Cardiac muscle cell (in vitro differentiated cells and primary cell): ENCODE results near the gene LPAR3. TPM values are rescaled to one million over a fixed set of nuclear protein-coding genes. Genes with fewer than 3 reads are reported as not detected.
A peak's percentile ranks its signal among the peaks of the same experiment; 100 is the strongest.

Experiments
- DNase-seq, 2 donors: peaks; one replicate each; pipeline versions ENCODE4 v3.0.0 to v3.0.0-alpha.2; 2010 to 2017; ENCODE audit warnings: low read depth in 1 of 2, low spot score in 1 of 2
- H3K27ac ChIP-seq: fragments of 200-600 bp; sonication (generic); 2 replicates; pipeline ENCODE4 v1.5.1; 2016
- H3K27me3 ChIP-seq: fragments of 200-600 bp; sonication (generic); 2 replicates; pipeline ENCODE4 v1.6.0; 2016; ENCODE audit warnings: control low read depth
- H3K36me3 ChIP-seq: fragments of 200-600 bp; sonication (generic); 2 replicates; pipeline ENCODE4 v1.5.1; 2016; ENCODE audit warnings: control low read depth
- H3K4me1 ChIP-seq: fragments of 200-600 bp; sonication (generic); 2 replicates; pipeline ENCODE4 v1.8.1; 2017; ENCODE audit warnings: low read depth, mild to moderate bottlenecking, mixed run types
- H3K4me3 ChIP-seq: fragments of 200-600 bp; sonication (generic); 2 replicates; pipeline ENCODE4 v1.5.1; 2016; ENCODE audit warnings: mild to moderate bottlenecking
- H3K9me3 ChIP-seq: fragments of 200-600 bp; sonication (generic); 2 replicates; pipeline ENCODE4 v1.5.1; 2017; ENCODE audit warnings: low read depth, mild to moderate bottlenecking, control low read depth
- CTCF ChIP-seq: IDR thresholded peaks from 2 replicates; pipeline ENCODE4 v1.5.1; 2012; ENCODE audit warnings: low read depth, mild to moderate bottlenecking, low read length
- polyA plus RNA-seq: library from polyadenylated mRNA; unstranded; fragments of >200 nt; fragmentation: Nextera tagmentation; extraction: Ambion mirVana; gene quantifications from 2 replicates; pipeline ENCODE4 v1.2.1, GENCODE V29; 2016
- total RNA-seq: library from RNA; depleted of rRNA; stranded (reverse); fragments of >200 nt; gene quantifications from 2 replicates; pipeline ENCODE4 v1.2.3, GENCODE V29; 2016

Gene LPAR3
- total and polyA plus RNA-seq, 2 experiments from 2014 or later = 5.1 to 11.1 TPM

- Histone ChIP-seq H3K27me3 (no peaks in the 10 kb centered on the region), H3K4me3 (no peak overlapping the region), H3K9me3 (no peaks in the 10 kb centered on the region), H3K36me3 (no peaks in the 10 kb centered on the region), H3K4me1 (peaks cover 12% of the 10 kb centered on the region), H3K27ac (no peak overlapping the region)
- no peak for TF ChIP-seq CTCF
- DNase-seq = peak in 1 of 2 donors; percentile 64
Measured at GRCh38 chr1:84887261-84887934, 5.6 kb downstream of the LPAR3 start.

DNA sequence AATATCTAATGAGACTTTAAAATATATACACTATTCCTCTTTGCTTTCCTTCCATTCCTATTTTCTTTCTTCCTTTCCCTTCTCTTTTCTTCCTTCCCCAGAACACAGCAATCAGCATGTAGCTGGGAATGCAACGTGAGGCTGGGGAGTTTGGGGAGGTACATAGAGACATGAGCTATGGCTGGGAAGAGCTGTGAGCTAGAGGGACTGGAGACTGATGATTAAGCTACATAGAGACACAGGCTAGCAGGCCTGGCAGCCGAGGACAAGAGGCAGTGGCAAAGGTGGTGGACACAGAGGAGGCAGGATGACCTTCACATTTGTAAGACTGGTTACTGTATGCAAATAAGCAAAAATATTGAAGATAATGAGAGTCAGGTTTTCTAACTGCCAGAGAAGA is 7.5 kb downstream of the LPAR3 start:
- Histone ChIP-seq H3K9me3 (no peaks in the 10 kb centered on the region), H3K36me3 (no peaks in the 10 kb centered on the region), H3K4me3 (no peak overlapping the region), H3K27ac (no peak overlapping the region), H3K27me3 (no peaks in the 10 kb centered on the region), H3K4me1 (peaks cover 8% of the 10 kb centered on the region)
- DNase-seq = no peak
- no peak for TF ChIP-seq CTCF

- no peak overlapping the region for H3K27ac ChIP-seq
- H3K36me3 ChIP-seq = no peaks in the 10 kb centered on the region
- peak; percentile 21 for TF ChIP-seq CTCF
- H3K9me3 ChIP-seq = no peaks in the 10 kb centered on the region
- peaks cover 8% of the 10 kb centered on the region for H3K4me1 ChIP-seq
- no peak overlapping the region for H3K4me3 ChIP-seq
- DNase-seq = peak in 1 of 2 donors; percentile 56
- no peaks in the 10 kb centered on the region for H3K27me3 ChIP-seq
Measured at GRCh38 chr1:84884671-84885389, 8.2 kb downstream of the LPAR3 start.

DNA sequence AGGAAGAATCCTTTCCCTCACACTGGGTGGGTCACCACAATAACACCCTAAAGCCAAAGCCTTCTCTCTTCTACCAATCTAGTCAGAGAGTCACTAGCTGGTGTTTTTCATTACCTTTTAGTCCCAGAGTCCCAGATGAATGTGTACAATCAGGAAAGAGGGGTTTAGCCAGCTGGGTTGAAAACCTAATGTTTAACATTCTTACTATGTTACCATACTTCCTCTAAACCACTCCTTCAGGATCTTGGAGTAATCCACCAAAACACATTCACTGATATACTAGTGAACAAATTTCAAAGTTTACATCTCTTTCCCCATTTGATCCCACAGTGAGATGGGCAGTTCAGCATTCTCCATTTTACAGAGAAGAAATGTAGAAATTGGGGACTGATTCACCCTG is 9.7 kb downstream of the LPAR3 start:
- no peak for TF ChIP-seq CTCF
- no peaks in the 10 kb centered on the region for H3K36me3 ChIP-seq
- H3K27ac ChIP-seq = no peak overlapping the region
- no peaks in the 10 kb centered on the region for H3K27me3 ChIP-seq
- no peaks in the 10 kb centered on the region for H3K9me3 ChIP-seq
- DNase-seq = peak in 1 of 2 donors; percentile 41
- H3K4me3 ChIP-seq = no peak overlapping the region
- peaks cover 8% of the 10 kb centered on the region for H3K4me1 ChIP-seq

DNA sequence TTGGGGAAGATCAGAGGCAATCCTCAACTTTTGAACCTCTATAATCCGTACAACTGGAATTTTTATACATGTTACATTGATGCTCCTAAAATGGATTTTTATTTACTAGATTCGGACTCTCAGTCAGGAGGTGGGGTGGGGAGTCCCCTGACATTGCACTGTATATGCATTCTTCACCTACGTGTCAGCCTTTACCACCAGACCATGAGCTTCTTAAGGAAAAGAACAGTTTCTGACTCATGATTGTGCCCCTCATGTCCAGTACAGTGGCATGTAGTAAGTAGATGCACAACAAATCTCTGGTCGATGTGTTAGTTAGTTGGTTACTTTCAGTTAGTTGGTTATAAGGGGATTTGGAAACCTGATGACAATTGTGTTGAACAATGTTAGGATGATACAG is 15.4 kb downstream of the LPAR3 start:
- Histone ChIP-seq H3K36me3 (no peaks in the 10 kb centered on the region), H3K4me3 (no peak overlapping the region), H3K27ac (no peak overlapping the region), H3K4me1 (no peaks in the 10 kb centered on the region), H3K27me3 (no peaks in the 10 kb centered on the region), H3K9me3 (no peaks in the 10 kb centered on the region)
- TF ChIP-seq CTCF = no peak
- DNase-seq = no peak
